NT2/D1 (cell line): ENCODE results near the gene HSFX1.
"Not testable (repeated sequence)": the region's sequence is repeated elsewhere in the genome, so short reads cannot be mapped to it uniquely, and the experiment has no call there.

Experiments
- DNase-seq: peaks from one replicate; pipeline ENCODE4 v3.0.0-alpha.2; 2011; ENCODE audit warnings: low read depth, low spot score
- H3K27me3 ChIP-seq: 2 replicates; pipeline ENCODE4 v1.6.0; 2011; ENCODE audit warnings: mild to moderate bottlenecking; ENCODE audit not compliant: insufficient read length, insufficient read depth
- H3K36me3 ChIP-seq: 2 replicates; pipeline ENCODE4 v1.6.1; 2011; ENCODE audit warnings: mild to moderate bottlenecking, low read length, mixed read lengths; ENCODE audit not compliant: insufficient read depth, insufficient read length
- H3K4me1 ChIP-seq: 2 replicates; pipeline ENCODE4 v1.5.1; 2011; ENCODE audit not compliant: insufficient read depth, insufficient read length
- H3K4me3 ChIP-seq: 2 replicates; pipeline ENCODE4 v1.5.1; 2011; ENCODE audit warnings: low read depth; ENCODE audit not compliant: insufficient read length
- H3K9ac ChIP-seq: 2 replicates; pipeline ENCODE4 v1.6.0; 2011; ENCODE audit warnings: low read depth; ENCODE audit not compliant: insufficient read length
- H3K9me3 ChIP-seq: 2 replicates; pipeline ENCODE4 v1.5.1; 2011; ENCODE audit warnings: mild to moderate bottlenecking, low read length; ENCODE audit not compliant: insufficient read depth
- SUZ12 ChIP-seq: IDR thresholded peaks from 2 replicates; pipeline ENCODE4 v1.6.1; 2011; ENCODE audit not compliant: insufficient read length, insufficient read depth; ENCODE audit errors: extremely low read depth
- YY1 ChIP-seq: IDR thresholded peaks from 2 replicates; pipeline ENCODE4 v1.6.1; 2011; ENCODE audit not compliant: insufficient read length, insufficient read depth
- ZNF274 ChIP-seq: IDR thresholded peaks from 2 replicates; pipeline ENCODE4 v1.6.1; 2011; ENCODE audit warnings: mild to moderate bottlenecking, low read depth, low read length

The HSFX1 gene, protein sequence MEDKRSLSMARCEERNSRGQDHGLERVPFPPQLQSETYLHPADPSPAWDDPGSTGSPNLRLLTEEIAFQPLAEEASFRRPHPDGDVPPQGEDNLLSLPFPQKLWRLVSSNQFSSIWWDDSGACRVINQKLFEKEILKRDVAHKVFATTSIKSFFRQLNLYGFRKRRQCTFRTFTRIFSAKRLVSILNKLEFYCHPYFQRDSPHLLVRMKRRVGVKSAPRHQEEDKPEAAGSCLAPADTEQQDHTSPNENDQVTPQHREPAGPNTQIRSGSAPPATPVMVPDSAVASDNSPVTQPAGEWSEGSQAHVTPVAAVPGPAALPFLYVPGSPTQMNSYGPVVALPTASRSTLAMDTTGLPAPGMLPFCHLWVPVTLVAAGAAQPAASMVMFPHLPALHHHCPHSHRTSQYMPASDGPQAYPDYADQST

DNA sequence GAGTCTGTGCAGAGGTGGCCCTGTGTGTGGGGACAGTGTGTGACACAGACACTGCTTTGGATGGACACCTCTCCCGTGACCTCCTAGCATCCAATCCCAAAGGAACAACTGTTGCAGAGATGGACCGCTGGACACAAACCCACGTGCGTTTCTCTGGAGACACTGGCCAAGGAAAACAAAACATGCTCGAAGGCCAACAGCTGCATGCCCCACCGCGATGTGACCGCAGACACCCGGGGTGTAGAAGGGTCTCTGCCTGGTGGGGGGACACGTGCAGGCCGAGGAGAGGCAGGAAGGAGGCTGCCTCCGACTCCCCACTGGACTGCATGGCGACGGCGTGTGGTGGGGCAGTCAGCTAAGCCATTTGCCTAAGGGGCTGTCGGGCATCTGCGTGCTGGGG, at the start of gene HSFX1:
Gene HSFX1, plus strand, starts transcription at position 301 of the 400 bp plus-strand sequence. CDS start 614 bp downstream, outside the sequence.
- H3K36me3 ChIP-seq, H3K4me3 ChIP-seq, H3K27me3 ChIP-seq, H3K4me1 ChIP-seq, DNase-seq, H3K9me3 ChIP-seq, H3K9ac ChIP-seq: not testable (repeated sequence)

DNA sequence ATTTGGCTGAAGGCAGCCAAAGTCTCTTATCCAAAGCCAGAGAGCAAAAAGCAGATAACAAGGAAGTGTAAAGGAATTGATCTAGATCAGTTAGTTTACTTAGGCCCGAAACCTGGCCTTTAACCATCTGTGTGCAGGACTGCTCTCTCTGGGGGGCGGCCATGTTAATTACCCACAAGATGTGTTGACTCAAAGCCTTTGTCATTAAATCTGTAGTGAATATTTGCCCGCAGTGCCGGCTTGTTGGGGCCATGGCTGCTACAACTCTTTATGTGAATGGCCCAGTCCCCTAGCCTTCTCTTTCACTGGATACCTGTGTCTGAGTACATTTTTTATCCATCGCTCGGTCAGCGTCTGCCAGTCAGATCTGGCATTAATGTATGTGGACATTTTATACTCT, 46.6 kb upstream of the HSFX1 start:
- not testable (repeated sequence) for H3K36me3 ChIP-seq, H3K9ac ChIP-seq, DNase-seq, H3K9me3 ChIP-seq, H3K27me3 ChIP-seq, H3K4me3 ChIP-seq, H3K4me1 ChIP-seq

DNA sequence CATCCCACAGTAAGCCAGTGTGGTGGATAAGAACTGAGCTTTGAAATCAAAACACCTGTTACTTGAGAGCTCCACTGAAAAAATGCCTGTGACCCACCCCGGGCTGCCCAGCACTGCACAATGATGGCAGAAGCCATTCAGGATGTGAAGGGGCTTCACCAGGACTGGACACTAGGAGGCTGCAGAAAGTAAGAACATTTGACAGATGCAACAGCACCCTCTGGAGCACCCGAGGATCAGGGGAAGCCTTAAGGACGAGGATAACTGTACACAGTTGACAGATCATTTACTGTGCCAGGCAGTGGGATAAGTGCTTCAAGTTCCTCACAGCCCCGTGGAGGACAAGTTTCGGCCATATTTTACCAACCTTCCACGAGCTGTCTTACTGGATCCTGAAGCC, 31.6 kb upstream of the HSFX1 start:
- not testable (repeated sequence) for H3K36me3 ChIP-seq, H3K27me3 ChIP-seq, H3K9me3 ChIP-seq, H3K9ac ChIP-seq, DNase-seq, H3K4me1 ChIP-seq, H3K4me3 ChIP-seq

DNA sequence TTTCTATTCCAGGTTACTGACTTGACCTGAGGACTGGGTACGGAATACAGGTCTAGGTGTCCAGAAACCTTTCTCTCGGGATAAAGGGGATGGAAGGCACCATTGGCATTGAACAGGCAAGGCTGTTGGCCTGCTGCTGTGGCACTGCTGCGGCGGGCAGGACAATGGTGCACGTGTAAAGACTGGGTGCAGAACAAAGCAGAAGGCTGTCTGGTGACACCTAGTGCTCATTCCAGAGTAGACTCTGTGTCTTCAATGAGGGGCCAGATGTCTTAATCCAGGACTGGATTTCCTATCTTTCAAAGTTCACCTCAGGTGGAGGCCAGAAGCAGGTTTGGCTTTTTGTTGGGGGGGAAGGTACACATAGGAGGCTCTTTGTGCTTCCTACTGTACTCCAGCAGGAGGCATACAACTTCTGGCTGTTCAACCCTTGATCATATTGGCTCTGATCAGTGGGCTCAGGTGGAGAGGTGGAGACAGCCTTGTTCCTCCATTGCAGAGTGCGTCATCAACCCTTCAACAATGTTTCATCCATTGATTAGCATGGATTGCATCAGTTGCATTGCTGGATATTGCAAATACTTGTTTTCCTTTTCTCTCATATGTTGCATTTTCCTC, 27.4 kb upstream of the HSFX1 start:
- H3K27me3 ChIP-seq, DNase-seq, H3K9me3 ChIP-seq, H3K9ac ChIP-seq, H3K4me3 ChIP-seq, H3K36me3 ChIP-seq, H3K4me1 ChIP-seq: not testable (repeated sequence)

DNA sequence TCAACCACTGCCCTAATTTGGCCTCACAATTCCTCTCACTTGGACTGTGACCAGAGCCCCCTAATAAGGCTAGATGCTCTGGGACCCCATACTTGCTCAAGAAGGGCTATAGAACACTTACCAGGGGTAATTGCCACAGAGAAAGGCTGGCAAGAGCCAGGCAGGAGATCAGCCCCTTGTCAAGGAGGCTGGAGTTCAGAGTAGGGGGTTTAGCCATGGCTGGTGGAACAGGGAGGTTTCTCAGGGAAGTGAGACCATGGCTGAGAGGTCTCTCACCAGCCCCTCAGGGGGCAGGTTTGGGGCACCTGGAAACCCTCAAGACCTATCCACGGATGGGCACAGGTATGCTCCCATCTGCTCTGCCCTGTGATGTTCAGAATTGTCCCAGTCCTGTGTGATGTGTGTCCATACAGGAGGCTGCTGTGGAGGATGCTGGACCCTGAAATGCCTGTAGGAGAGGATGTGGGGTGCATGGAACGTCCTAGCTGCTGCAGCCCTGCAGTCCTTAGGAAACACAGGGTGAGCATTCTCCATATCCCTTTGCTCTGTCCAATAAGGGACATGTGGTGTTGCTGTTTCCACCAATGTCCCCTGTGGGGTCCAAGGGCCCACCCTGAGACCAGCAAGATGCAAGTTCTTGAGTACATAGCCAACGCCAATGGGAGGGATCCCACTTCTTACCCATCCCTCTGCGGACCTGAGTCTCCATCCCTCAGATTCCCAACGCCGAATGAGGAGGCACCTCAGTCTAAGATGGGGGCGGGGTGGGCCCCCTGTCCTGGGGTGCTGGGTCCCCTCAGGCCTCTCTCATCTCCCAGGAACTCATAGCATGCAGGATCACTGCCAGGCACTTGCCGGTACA, 16.4 kb upstream of the HSFX1 start:
- DNase-seq: no peak
- H3K9me3 ChIP-seq: no peaks in the 10 kb centered on the region
- H3K4me1 ChIP-seq: no peaks in the 10 kb centered on the region
- H3K27me3 ChIP-seq: no peaks in the 10 kb centered on the region
- no peak overlapping the region for H3K9ac ChIP-seq
- H3K36me3 ChIP-seq: no peaks in the 10 kb centered on the region
- no peak overlapping the region for H3K4me3 ChIP-seq
- TF ChIP-seq SUZ12 (no peak), YY1 (no peak), ZNF274 (no peak)

DNA sequence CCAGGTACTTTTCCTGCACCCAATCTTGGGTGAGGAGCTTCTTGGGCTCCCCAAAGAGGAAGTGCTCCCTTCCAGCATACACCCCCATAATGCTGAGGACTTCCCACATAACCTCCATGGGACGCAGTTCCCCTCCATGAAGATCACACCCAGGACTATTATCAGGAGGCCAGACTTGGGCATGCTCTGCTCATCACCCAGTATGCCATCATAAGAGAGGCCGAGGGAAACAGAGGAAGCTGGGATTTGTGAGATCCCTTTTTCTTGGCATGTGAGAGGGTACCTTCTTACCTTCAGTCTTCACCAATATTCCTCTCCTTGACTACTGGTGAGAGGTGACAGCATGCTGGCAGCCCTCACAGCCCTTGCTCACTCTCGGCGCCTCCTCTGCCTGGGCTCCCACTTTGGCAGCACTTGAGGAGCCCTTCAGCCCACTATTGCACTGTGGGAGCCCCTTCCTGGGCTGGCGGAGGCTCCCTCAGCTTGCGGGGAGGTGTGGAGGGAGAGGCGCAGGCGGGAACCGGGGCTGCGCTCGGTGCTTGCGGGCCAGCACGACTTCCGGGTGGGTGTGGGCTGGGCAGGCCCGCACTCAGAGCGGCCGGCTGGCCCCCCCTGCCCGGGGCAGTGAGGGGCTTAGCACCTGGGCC, 15.7 kb upstream of the HSFX1 start:
- Histone ChIP-seq H3K9ac (no peak overlapping the region), H3K36me3 (no peaks in the 10 kb centered on the region), H3K4me3 (no peak overlapping the region), H3K27me3 (no peaks in the 10 kb centered on the region), H3K9me3 (no peaks in the 10 kb centered on the region), H3K4me1 (no peaks in the 10 kb centered on the region)
- TF ChIP-seq ZNF274 (no peak), SUZ12 (no peak), YY1 (no peak)
- DNase-seq: no peak

DNA sequence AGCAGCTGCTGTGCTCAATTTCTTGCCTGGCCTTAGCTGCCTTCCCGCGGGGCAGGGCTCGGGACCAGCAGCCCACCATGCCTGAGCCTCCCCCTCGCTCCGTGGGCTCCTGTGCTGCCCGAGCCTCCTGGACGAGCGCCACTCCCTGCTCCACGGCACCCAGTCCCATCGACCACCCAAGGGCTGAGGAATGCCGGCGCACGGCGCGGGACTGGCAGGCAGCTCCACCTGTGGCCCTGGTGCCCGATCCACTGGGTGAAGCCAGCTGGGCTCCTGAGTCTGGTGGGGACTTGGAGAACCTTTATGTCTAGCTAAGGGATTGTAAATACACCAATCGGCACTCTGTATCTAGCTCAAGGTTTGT, 15.2 kb upstream of the HSFX1 start:
- not testable (repeated sequence) for H3K9me3 ChIP-seq, DNase-seq

More for the DNA sequence above, 15.2 kb upstream of the HSFX1 start:
- not testable (repeated sequence) for H3K36me3 ChIP-seq, H3K4me1 ChIP-seq, H3K4me3 ChIP-seq, H3K9ac ChIP-seq, H3K27me3 ChIP-seq
